ENCODE results near the gene KRTAP2-1. TPM values are rescaled to one million over a fixed set of nuclear protein-coding genes. Genes with fewer than 3 reads are reported as not detected.
"Not testable (repeated sequence)": the region's sequence is repeated elsewhere in the genome, so short reads cannot be mapped to it uniquely, and the experiment has no call there.

The KRTAP2-1 gene
- total and polyA plus RNA-seq, 10 donors, result not detected

DNA sequence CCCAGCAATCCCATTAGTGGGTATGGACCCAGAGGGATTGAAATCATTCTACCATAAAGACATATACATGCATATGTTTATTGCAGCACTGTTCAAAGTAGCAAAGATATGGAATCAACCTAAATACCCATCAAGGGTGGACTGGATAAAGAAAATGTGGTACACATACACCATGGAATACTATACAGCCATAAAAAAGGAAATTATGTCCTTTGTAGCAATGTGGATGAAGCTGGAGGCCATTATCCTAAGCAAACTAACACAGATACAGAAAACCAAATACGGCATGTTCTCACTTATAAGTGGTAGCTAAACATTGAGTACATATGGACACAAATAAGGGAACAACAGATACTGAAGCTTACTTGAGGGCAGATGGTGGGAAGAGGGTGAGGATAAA lies 10.4 kb upstream of the KRTAP2-1 start:
- DNase-seq, result no peak
- no peaks in the 10 kb centered on the region for H3K36me3 ChIP-seq
- H3K4me1 ChIP-seq, result no peaks in the 10 kb centered on the region
- no peak overlapping the region for H3K4me3 ChIP-seq
- TF ChIP-seq POLR2A (IDR thresholded peaks at IDR 0.05) (no peak), POLR2AphosphoS5 (IDR thresholded peaks at IDR 0.05) (no peak)
- TF ChIP-seq, protein P1, sequence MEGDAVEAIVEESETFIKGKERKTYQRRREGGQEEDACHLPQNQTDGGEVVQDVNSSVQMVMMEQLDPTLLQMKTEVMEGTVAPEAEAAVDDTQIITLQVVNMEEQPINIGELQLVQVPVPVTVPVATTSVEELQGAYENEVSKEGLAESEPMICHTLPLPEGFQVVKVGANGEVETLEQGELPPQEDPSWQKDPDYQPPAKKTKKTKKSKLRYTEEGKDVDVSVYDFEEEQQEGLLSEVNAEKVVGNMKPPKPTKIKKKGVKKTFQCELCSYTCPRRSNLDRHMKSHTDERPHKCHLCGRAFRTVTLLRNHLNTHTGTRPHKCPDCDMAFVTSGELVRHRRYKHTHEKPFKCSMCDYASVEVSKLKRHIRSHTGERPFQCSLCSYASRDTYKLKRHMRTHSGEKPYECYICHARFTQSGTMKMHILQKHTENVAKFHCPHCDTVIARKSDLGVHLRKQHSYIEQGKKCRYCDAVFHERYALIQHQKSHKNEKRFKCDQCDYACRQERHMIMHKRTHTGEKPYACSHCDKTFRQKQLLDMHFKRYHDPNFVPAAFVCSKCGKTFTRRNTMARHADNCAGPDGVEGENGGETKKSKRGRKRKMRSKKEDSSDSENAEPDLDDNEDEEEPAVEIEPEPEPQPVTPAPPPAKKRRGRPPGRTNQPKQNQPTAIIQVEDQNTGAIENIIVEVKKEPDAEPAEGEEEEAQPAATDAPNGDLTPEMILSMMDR (IDR thresholded peaks at IDR 0.05 in 8 of 11, conservative IDR thresholded peaks at IDR 0.05 in 3 of 11), result no peak
- peaks cover 0 to 56% (median 7%) of the 10 kb centered on the region in 7 donors for H3K27me3 ChIP-seq (replicated peaks in 1 of 7)
- intact Hi-C loops (cut with DNase I; ENCODE audit: low total_unique reads), result no loop called here
- H3K27ac ChIP-seq, result no peak overlapping the region
- H3K9me3 ChIP-seq, result peaks cover 0 to 10% (median 3%) of the 10 kb centered on the region in 8 donors
- 90 to 100% (median 95%) methylated on average over 1 of the region's 1 CpG for WGBS, 5 donors

DNA sequence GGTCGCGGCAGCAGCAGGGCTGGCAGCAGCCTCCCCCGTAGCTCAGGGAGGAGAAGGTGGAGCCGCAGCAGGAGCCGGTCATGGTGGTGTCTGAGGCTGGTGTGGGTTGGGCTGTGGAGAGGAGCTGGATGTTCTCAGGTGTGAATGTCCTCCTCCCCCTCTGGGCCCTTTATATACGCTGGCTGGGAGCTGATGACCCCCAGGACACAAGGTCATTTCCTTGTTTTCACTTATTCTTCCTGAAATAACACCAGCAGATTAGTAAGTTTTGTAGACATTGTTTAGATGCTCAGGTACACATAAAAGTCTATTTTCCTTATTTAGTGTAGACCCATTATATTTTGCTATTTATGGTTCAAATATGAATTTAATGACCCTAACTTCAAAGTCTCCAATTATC lies 8.0 kb upstream of the KRTAP2-1 start, which contains the start of gene KRTAP2-2:
TSS of gene KRTAP2-2 (minus strand) at position 101 of the 400 bp plus-strand sequence. CDS start at position 82, 19 bp downstream.
- H3K4me3 ChIP-seq; DNase-seq; H3K27ac ChIP-seq; H3K9me3 ChIP-seq; H3K4me1 ChIP-seq; H3K36me3 ChIP-seq; intact Hi-C loops (cut with DNase I; ENCODE audit: low total_unique reads): not testable (repeated sequence)
- H3K27me3 ChIP-seq (replicated peaks in 1 of 7), result peaks cover 0 to 45% (median 4%) of the 10 kb centered on the region in 7 donors
- WGBS, 5 donors, result 27 to 75% (median 54%) methylated on average over 1 of the region's 6 CpGs

DNA sequence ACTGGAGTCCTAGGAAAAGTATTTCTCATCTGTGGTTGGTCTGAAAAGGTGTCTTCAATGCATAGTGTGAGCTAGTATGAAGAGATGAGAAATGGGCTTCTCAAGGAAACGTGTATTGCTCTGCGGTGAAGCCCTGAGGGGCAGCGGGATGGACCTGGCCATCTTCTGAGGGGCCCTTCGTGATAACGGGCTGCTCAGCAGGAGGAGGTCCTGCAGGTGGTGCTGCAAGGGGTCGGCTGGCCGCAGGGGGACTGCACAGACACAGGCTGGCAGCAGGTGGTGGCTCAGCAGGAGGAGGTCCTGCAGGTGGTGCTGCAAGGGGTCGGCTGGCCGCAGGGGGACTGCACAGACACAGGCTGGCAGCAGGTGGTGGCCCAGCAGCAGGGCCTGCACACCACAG lies 7.4 kb upstream of the KRTAP2-1 start:
- WGBS, 5 donors, result 74 to 82% (median 79%) methylated on average over 7 to 9 of the region's 9 CpGs
- H3K9me3 ChIP-seq; H3K4me1 ChIP-seq; H3K36me3 ChIP-seq; H3K27ac ChIP-seq; H3K4me3 ChIP-seq; DNase-seq; intact Hi-C loops (cut with DNase I; ENCODE audit: low total_unique reads): not testable (repeated sequence)
- H3K27me3 ChIP-seq (replicated peaks in 1 of 7), result peaks cover 0 to 46% (median 0%) of the 10 kb centered on the region in 7 donors

DNA sequence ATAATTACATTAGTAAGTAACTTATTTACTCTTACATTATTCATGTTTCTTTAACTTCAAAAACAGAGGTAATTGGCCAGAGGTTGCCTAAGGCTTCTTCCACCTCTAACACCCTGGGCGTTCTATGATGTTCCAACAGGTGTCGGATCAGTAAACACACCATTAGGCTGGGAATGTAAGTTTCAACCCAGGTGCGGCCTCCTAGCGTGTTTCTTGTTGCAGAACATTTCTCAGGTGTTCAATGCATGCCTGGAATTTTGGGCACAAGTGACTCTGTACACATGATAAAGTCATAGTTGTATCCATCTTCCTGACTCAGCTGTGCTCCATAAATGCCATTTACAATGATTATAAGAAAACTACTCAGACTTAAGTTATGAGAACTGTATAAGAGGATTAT lies 6.9 kb upstream of the KRTAP2-1 start:
- no peak for TF ChIP-seq POLR2A (IDR thresholded peaks at IDR 0.05)

DNA sequence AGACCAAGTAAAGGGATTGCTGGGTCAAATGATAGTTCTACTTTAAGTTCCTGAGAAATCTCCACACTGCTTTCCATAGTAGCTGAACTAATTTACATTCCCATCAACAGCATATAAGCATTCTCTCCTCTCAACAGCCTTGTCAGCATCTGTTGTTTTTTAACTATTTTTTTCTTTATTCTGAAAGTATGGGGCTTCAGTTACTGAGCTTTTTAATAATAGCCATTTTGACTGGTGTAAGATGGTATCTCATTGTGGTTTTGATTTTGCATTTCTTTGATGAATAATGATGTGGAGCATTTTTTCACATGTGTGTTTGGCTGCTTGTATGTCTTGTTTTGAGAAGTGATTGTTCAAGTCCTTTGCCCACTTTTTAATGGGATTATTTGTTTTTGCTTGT lies 5.5 kb upstream of the KRTAP2-1 start:
- Histone ChIP-seq H3K27ac (no peak overlapping the region), H3K9me3 (peaks cover 0 to 5% (median 2%) of the 10 kb centered on the region in 8 donors), H3K36me3 (no peaks in the 10 kb centered on the region), H3K27me3 (replicated peaks in 1 of 7) (peaks cover 0 to 39% (median 9%) of the 10 kb centered on the region in 7 donors), H3K4me1 (no peaks in the 10 kb centered on the region), H3K4me3 (no peak overlapping the region)
- intact Hi-C loops (cut with DNase I; ENCODE audit: low total_unique reads), result no loop called here
- TF ChIP-seq POLR2A (IDR thresholded peaks at IDR 0.05), result no peak
- TF ChIP-seq POLR2AphosphoS5 (IDR thresholded peaks at IDR 0.05), result no peak
- TF ChIP-seq, protein P1 (IDR thresholded peaks at IDR 0.05 in 8 of 11, conservative IDR thresholded peaks at IDR 0.05 in 3 of 11), result no peak
- DNase-seq, result no peak

More for the DNA sequence above, 6.9 kb upstream of the KRTAP2-1 start:
- Histone ChIP-seq H3K4me1 (no peaks in the 10 kb centered on the region), H3K27me3 (replicated peaks in 1 of 7) (peaks cover 0 to 41% (median 2%) of the 10 kb centered on the region in 7 donors), H3K36me3 (no peaks in the 10 kb centered on the region), H3K4me3 (no peak overlapping the region), H3K27ac (no peak overlapping the region), H3K9me3 (peaks cover 0 to 10% (median 3%) of the 10 kb centered on the region in 8 donors)
- intact Hi-C loops (cut with DNase I; ENCODE audit: low total_unique reads), result no loop called here
- 89 to 93% (median 91%) methylated on average over 4 of the region's 4 CpGs for WGBS, 5 donors
- DNase-seq, result no peak

DNA sequence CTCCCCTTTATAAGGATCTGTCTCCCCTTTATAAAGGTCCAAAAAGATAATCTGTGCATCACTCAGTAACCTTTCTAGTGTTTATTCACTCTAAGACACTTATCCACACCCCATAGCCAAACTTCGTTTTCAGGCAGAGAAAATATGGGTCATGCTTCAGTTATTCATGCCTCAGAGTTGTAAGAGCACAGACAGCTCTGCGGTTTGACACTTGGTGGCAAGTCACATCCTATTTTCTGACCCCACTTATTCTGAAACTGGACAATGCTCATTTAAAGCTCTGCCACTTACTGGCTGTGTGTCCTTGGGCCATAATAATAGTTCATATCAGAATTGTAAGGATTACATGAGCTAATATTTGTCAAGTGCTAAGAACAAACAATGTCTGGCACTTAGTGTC lies 2.0 kb upstream of the KRTAP2-1 start:
- H3K27ac ChIP-seq, result no peak overlapping the region
- no peak overlapping the region for H3K4me3 ChIP-seq
- no peaks in the 10 kb centered on the region for H3K4me1 ChIP-seq
- WGBS, 5 donors, result 31 to 62% (median 39%) methylated on average over 2 of the region's 2 CpGs
- peaks cover 0 to 38% (median 9%) of the 10 kb centered on the region in 7 donors for H3K27me3 ChIP-seq (replicated peaks in 1 of 7)
- TF ChIP-seq POLR2AphosphoS5 (IDR thresholded peaks at IDR 0.05) (no peak), POLR2A (IDR thresholded peaks at IDR 0.05) (no peak)
- TF ChIP-seq, protein P1 (IDR thresholded peaks at IDR 0.05 in 8 of 11, conservative IDR thresholded peaks at IDR 0.05 in 3 of 11), result no peak
- no peak for DNase-seq
- no peaks in the 10 kb centered on the region for H3K36me3 ChIP-seq
- intact Hi-C loops (cut with DNase I; ENCODE audit: low total_unique reads), result no loop called here
- no peaks in the 10 kb centered on the region for H3K9me3 ChIP-seq
